Gastroesophageal sphincter (tissue), 4 donors: ENCODE results near the gene CD55. TPM values are rescaled to one million over a fixed set of nuclear protein-coding genes. Genes with fewer than 3 reads are reported as not detected.

ENCODE experiments used
- ATAC-seq: fragments of 150-250 bp; one replicate; pipeline ENCODE4 v1.9.1; 2016; ENCODE audit warnings: mild to moderate bottlenecking, moderate library complexity
- H3K27ac ChIP-seq, 4 donors: fragments of 200-600 bp; sonication (generic) in 3 of 4; 1 replicate in 3 of 4; 2 replicates in 1 of 4; pipeline ENCODE4 v1.5.1; 2016 to 2019
- H3K27me3 ChIP-seq: fragments of 200-600 bp; sonication (generic); one replicate; pipeline ENCODE4 v1.5.1; 2019
- H3K36me3 ChIP-seq, 2 donors: fragments of 200-600 bp; sonication (generic); one replicate each; pipeline ENCODE4 v1.5.1; 2019; ENCODE audit warnings: control low read depth in 1 of 2
- H3K4me1 ChIP-seq, 3 donors: fragments of 200-600 bp; sonication (generic); 1 replicate in 2 of 3; 2 replicates in 1 of 3; pipeline ENCODE4 v1.5.1; 2016 to 2019; ENCODE audit warnings: control low read depth in 2 of 3
- H3K4me3 ChIP-seq, 2 donors: fragments of 200-600 bp; sonication (generic); one replicate each; pipeline ENCODE4 v1.5.1; 2019; ENCODE audit warnings: mild to moderate bottlenecking in 1 of 2, moderate library complexity in 1 of 2
- H3K9me3 ChIP-seq, 3 donors: fragments of 200-600 bp; sonication (generic); one replicate each; pipeline ENCODE4 v1.5.1; 2017 to 2019; ENCODE audit warnings: control low read depth in 2 of 3
- CTCF ChIP-seq, 4 experiments: fragments of 200-600 bp in 2 of 4; fragments of 450-650 bp in 2 of 4; sonication (generic) in 1 of 4; IDR thresholded peaks; one replicate each; pipeline ENCODE4 v1.5.1; 2017 to 2019; ENCODE audit warnings: antibody characterized with exemption in 4 of 4, mild to moderate bottlenecking in 2 of 4, moderate library complexity in 2 of 4
- EP300 ChIP-seq: sonication (generic); formaldehyde crosslinking; IDR thresholded peaks from one replicate; pipeline ENCODE4 v1.6.1; 2017; ENCODE audit warnings: antibody characterized with exemption, mild to moderate bottlenecking
- POLR2A ChIP-seq, 2 donors: fragments of 450-650 bp; IDR thresholded peaks; one replicate each; pipeline ENCODE4 v1.6.1; 2017; ENCODE audit warnings: antibody characterized with exemption in 2 of 2, mild to moderate bottlenecking in 2 of 2, moderate library complexity in 1 of 2
- POLR2AphosphoS5 ChIP-seq: sonication (generic); formaldehyde crosslinking; IDR thresholded peaks from one replicate; pipeline ENCODE4 v1.6.1; 2017; ENCODE audit warnings: antibody characterized with exemption
- WGBS, 2 donors: methylation state at CpG; one replicate each; pipeline ENCODE4 v1.1.5; 2018; ENCODE audit warnings: low coverage in 1 of 2; 5-methylcytosine and 5-hydroxymethylcytosine counted together
- total RNA-seq, 4 donors: library from RNA; depleted of rRNA; stranded (reverse); fragments of >200 nt; gene quantifications; one replicate each; pipeline ENCODE4 v1.1.0, GENCODE V29; 2016

The CD55 gene
- total RNA-seq: 10 to 100 TPM; 24.7 to 78.4 (median 41.5) TPM

GRCh38 chr1:207321079-207321789, at the start of gene CD55:
Gene CD55 (plus strand): TSS chr1:207321678. CDS start chr1:207321766, 88 bp downstream.
- ATAC-seq: peak; percentile 96
- peaks cover 3 to 20% of the 10 kb centered on the region in 2 donors for H3K36me3 ChIP-seq
- TF ChIP-seq EP300 (no peak), CTCF (IDR thresholded peaks at IDR 0.05) (peak in 3 of 4 experiments; percentile 16 to 31 (median 25)), POLR2A (IDR thresholded peaks at IDR 0.05) (peak; percentile 88 to 91), POLR2AphosphoS5 (peak; percentile 92)
- H3K9me3 ChIP-seq: no peaks in the 10 kb centered on the region
- peak within 1 kb of the TSS; percentile 83 to 98 (median 94) for H3K27ac ChIP-seq
- peaks cover 0 to 25% (median 0%) of the 10 kb centered on the region in 3 donors for H3K4me1 ChIP-seq
- peak within 1 kb of the TSS; percentile 88 to 94 for H3K4me3 ChIP-seq
- no peaks in the 10 kb centered on the region for H3K27me3 ChIP-seq
- WGBS, 2 donors: 0% methylated on average over 1 to 5 of the region's 53 CpGs

GRCh38 chr1:207274882-207275281, 46.6 kb upstream of the CD55 start:
- no peak for ATAC-seq
- Histone ChIP-seq H3K27ac (no peak overlapping the region), H3K9me3 (no peaks in the 10 kb centered on the region), H3K4me1 (no peaks in the 10 kb centered on the region), H3K27me3 (no peaks in the 10 kb centered on the region), H3K4me3 (no peak overlapping the region), H3K36me3 (no peaks in the 10 kb centered on the region)
- no peak for TF ChIP-seq POLR2A (IDR thresholded peaks at IDR 0.05)
- TF ChIP-seq POLR2AphosphoS5: no peak
- no peak for TF ChIP-seq CTCF (IDR thresholded peaks at IDR 0.05)
- TF ChIP-seq EP300: no peak

- Histone ChIP-seq H3K4me1 (no peaks in the 10 kb centered on the region), H3K4me3 (no peak overlapping the region), H3K9me3 (no peaks in the 10 kb centered on the region), H3K36me3 (no peaks in the 10 kb centered on the region), H3K27me3 (no peaks in the 10 kb centered on the region), H3K27ac (no peak overlapping the region)
- no peak for TF ChIP-seq POLR2AphosphoS5
- no peak for TF ChIP-seq EP300
- no peak for TF ChIP-seq POLR2A (IDR thresholded peaks at IDR 0.05)
- TF ChIP-seq CTCF (IDR thresholded peaks at IDR 0.05): no peak
- WGBS, 2 donors: 86% methylated on average over 1 of the region's 1 CpG; no CpG with 5 or more reads in 1 of the 2 donors
- ATAC-seq: no peak
Observed at GRCh38 chr1:207276465-207276864, 45.0 kb upstream of the CD55 start.

- no peaks in the 10 kb centered on the region for H3K9me3 ChIP-seq
- no peaks in the 10 kb centered on the region for H3K4me1 ChIP-seq
- TF ChIP-seq POLR2A (IDR thresholded peaks at IDR 0.05) (no peak), EP300 (no peak), POLR2AphosphoS5 (no peak), CTCF (IDR thresholded peaks at IDR 0.05) (no peak)
- no peaks in the 10 kb centered on the region for H3K27me3 ChIP-seq
- WGBS, 2 donors: 75% methylated on average over 1 of the region's 1 CpG
- H3K27ac ChIP-seq: no peak overlapping the region
- no peak for ATAC-seq
- no peaks in the 10 kb centered on the region for H3K36me3 ChIP-seq
- H3K4me3 ChIP-seq: no peak overlapping the region
Observed at GRCh38 chr1:207277241-207277640, 44.2 kb upstream of the CD55 start.

GRCh38 chr1:207279652-207280051, 41.8 kb upstream of the CD55 start:
- Histone ChIP-seq H3K27me3 (no peaks in the 10 kb centered on the region), H3K27ac (no peak overlapping the region), H3K36me3 (no peaks in the 10 kb centered on the region), H3K4me3 (no peak overlapping the region), H3K4me1 (peaks cover 0 to 3% (median 0%) of the 10 kb centered on the region in 3 donors), H3K9me3 (no peaks in the 10 kb centered on the region)
- ATAC-seq: no peak
- WGBS, 2 donors: 100% methylated on average over 1 of the region's 2 CpGs; no CpG with 5 or more reads in 1 of the 2 donors
- TF ChIP-seq CTCF (IDR thresholded peaks at IDR 0.05) (no peak), EP300 (no peak), POLR2A (IDR thresholded peaks at IDR 0.05) (no peak), POLR2AphosphoS5 (no peak)
